Prostate gland (tissue), 2 donors: ENCODE results near the gene RAB20.

ENCODE experiments used
- CTCF ChIP-seq, 4 experiments: fragments of 200-600 bp in 2 of 4; fragments of 450-650 bp in 2 of 4; sonication (generic) in 2 of 4; IDR thresholded peaks; 1 replicate in 3 of 4; 2 replicates in 1 of 4; pipeline ENCODE4 v1.5.1; 2016 to 2019; ENCODE audit warnings: antibody characterized with exemption in 4 of 4, mild to moderate bottlenecking in 2 of 4, moderate library complexity in 2 of 4
- POLR2A ChIP-seq: fragments of 450-650 bp; IDR thresholded peaks from one replicate; pipeline ENCODE4 v1.6.1; 2016; ENCODE audit warnings: antibody characterized with exemption, mild to moderate bottlenecking

GRCh38 chr13:110533771-110534670, 27.5 kb downstream of the RAB20 start:
- TF ChIP-seq CTCF (IDR thresholded peaks at IDR 0.05) (no peak), POLR2A (no peak)
